GM12875 (cell line): ENCODE results near the gene SYT4.

ENCODE experiments used
- H3K4me3 ChIP-seq: one replicate; pipeline ENCODE4 v1.5.1; 2011; ENCODE audit warnings: low read depth, low read length, control low read depth
- TF ChIP-seq, protein P1 (sequence below): IDR thresholded peaks from 2 replicates; pipeline ENCODE4 v1.5.1; 2011; ENCODE audit warnings: low read depth, mild to moderate bottlenecking, control low read depth, inconsistent platforms, low read length, moderate library complexity, borderline replicate concordance; ENCODE audit not compliant: insufficient read depth

SYT4 gene

DNA sequence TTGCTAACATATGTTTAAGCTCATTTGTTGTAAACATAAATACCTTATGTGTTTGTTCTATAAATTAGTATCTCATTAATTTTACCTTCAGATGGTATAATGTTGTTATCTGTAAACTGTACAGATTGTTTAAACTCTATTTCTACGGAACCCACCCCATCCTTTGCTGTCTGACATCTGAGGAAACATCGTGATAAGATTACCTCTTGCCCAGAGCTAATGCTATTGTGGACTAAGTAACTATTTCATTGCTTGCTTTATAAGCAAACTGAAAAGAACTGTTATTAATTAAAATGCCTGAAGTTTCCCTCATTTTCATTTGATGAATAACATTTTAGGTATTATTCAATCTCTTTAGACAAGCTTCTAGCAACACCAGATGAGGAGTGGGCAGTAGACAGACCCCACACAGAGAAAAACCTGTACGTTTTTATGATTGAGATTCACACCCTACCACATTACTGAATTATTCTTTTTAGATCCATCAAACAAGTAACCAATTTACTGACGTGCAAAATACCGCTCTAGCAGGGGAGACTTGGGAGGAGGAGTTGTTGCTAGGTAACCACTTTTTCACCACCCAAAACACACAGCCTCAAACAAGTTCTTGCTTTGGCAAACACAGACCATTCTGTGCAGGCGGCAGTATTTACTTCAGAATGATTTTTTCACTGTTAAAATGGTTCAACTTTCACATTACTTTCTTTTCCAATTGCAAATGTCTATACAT, 1.9 kb upstream of the SYT4 start:
- TF ChIP-seq, protein P1, sequence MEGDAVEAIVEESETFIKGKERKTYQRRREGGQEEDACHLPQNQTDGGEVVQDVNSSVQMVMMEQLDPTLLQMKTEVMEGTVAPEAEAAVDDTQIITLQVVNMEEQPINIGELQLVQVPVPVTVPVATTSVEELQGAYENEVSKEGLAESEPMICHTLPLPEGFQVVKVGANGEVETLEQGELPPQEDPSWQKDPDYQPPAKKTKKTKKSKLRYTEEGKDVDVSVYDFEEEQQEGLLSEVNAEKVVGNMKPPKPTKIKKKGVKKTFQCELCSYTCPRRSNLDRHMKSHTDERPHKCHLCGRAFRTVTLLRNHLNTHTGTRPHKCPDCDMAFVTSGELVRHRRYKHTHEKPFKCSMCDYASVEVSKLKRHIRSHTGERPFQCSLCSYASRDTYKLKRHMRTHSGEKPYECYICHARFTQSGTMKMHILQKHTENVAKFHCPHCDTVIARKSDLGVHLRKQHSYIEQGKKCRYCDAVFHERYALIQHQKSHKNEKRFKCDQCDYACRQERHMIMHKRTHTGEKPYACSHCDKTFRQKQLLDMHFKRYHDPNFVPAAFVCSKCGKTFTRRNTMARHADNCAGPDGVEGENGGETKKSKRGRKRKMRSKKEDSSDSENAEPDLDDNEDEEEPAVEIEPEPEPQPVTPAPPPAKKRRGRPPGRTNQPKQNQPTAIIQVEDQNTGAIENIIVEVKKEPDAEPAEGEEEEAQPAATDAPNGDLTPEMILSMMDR = no peak
- no peak overlapping the region for H3K4me3 ChIP-seq

DNA sequence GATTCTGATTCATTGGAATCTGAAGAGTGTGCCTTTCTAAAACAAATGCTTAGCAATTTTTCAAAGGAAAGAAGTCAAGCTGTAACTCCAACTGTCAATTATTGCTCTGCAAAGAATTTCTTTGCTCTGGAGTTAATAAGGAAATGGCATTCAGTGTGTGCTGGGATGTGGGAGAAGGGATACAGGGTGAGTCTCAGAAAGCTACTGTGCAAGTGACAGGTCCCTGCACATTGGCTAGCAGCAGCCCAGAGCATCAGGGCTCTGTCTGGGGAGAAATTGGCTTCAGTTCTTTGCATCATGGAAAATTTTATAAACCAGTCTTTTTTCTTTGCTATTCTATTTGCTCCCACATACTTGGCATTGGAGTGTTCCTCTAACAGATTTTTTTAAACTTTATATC, 1.1 kb upstream of the SYT4 start:
- TF ChIP-seq, protein P1 = no peak
- no peak overlapping the region for H3K4me3 ChIP-seq

DNA sequence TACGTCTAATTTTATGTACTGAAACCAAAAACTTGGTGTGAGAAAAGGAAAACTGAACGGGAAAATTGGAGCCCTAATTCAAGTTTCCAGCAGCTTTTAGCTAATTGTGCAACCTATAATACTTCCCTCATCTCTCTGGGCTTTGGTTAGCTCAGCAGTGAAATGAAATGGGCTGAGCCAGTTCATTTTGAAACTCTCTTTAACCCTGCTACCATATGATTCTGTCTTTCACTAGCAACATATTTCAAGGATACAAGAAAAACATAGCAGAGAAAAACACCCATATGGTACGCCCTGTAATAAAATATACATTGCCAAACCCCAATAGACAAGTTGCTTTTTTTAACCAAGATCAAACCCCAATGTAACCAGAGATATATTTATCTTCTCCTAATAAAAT, 799 bp downstream of the SYT4 start:
- no peak overlapping the region for H3K4me3 ChIP-seq

DNA sequence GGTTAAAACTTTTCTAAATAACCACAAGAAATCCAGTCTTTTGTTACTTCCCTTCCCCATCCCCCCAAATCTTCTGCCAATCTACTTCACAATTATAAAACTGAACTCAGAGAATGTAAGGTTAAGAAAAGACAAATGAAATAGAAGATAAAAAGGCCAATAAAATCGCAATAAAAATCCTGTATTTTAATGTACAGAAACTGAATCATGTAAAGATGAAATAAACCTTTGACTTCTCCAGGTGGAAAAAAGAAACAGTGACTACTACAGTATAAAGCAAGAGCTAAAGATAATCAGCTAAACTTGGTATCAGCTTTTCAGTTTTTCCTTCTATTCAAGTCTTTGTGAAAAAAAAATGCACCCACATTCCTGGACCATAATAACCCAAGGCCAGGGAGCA, 1.7 kb downstream of the SYT4 start:
- H3K4me3 ChIP-seq = no peak overlapping the region
- TF ChIP-seq, protein P1 = no peak

More for the DNA sequence above, 799 bp downstream of the SYT4 start:
- TF ChIP-seq, protein P1 = no peak

DNA sequence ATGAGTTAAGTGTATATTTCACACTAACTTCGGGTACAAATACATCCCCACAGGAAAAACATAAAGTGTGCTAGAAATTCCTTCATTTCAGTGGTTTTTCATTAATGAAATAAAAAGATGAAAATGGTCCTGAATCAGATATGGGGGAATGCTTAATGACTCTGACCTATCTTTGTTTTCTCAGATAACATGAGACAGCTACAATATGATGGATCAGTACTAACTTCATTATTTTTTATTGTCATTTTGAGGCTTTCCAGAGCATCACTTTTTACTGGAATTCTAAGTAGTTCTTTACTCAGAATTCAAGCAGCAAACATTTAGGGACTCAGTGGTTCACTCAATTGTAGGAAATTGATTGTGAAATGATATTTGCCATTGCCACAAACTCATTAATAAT, 2.8 kb downstream of the SYT4 start:
- TF ChIP-seq, protein P1 = no peak
- no peak overlapping the region for H3K4me3 ChIP-seq

DNA sequence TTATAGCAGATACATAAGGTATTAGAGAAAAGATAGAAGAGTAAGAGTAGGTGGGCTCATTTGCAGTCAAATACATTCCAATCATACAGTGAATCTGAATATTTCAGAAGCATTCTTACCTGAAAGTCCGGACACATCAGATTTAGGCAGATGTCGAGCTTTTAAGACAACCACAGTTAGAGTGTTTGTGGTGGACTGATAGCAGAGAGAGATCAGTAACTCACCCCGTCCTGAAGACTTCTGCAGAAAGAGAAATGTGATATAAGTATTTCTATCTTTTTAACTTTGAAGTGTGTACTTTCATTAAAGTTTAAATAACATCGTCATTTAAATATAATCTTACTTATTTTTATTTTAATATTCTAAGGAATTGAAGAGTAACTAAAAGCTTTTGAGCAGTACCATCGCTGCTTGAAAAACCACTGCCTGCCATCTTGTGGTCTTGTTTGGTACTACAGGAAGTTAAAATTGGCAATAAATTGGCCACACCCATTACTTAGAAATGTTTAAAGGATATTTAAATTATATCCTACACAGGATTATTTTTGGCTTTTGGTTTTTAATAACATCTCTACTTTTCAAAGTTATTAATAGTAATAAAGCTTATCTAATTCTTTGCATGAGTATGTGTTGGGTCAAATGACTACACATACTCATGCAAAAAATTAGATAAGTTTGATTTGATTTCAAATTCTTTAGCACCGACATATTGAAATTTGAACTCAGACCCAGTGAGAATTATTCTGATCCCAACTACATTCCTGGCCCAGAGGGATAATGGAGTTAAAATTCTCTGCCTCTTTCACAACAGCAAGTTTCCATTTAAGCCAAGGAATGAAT, 5.5 kb downstream of the SYT4 start:
- H3K4me3 ChIP-seq = no peak overlapping the region
- TF ChIP-seq, protein P1 = peak; percentile 40; the same call in 1 of the 2 replicates

DNA sequence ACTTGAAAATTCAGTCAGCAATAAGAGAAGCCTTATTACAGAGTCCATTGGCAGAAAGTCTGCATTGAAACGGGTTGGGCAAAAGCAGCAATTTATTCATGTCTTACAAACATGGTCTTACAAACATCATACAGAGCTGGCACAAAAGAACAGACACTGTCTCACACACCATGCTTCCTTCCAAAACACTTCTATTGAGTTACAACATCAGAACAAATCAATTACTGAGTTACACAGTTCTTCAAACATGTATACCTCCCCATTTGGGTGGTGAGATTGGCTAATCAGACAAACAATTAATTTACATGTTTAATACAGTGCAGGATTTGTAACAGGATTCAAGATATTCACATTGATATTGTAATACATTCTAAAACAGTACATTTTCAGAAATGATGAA, 9.5 kb downstream of the SYT4 start:
- TF ChIP-seq, protein P1 = no peak
- H3K4me3 ChIP-seq = no peak overlapping the region
